ENCODE results near the gene CCAR1.
"Not testable (repeated sequence)": the region's sequence is repeated elsewhere in the genome, so short reads cannot be mapped to it uniquely, and the experiment has no call there.

Gene CCAR1

DNA sequence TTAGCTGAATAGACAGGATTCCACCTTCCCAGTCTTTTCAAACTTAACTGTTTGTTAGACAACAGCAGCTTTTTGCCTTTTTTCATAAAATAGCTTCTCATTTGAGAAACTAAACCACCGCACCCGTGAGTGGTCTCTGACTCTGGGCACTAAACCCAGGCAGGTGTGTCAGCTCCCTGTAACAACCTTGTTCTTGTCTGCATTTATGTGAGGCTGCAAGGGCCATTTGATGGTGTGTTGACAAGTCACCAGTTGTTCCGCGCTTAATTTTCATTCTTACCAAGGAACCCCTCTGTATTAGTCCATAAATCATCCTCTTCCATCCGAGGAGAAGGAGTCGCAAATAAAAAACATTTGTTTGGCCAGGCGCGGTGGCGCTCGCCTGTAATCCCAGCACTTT lies 107.8 kb downstream of the CCAR1 start:
- no peak for DNase-seq (ENCODE audit: low read depth in 2 of 2)

DNA sequence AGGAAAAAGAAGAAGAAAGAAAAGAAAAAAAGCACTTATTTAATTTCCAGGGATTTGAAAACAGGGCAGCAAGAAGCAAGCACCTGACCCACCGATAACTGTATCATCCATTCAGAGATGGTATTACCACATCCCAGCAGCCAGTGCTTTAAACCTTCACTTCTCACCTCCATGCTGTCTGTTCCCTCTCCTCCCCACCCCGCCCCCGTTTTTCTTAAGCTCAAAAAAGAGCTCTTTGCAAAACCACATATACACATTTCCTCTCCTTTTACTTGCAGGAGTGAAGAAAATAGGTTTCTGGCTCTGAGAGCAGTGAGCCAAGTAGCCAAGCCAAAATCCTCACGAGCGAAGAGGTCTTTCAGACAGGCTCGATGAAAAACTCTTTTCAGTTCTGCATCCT lies 108.5 kb downstream of the CCAR1 start:
- no peak for DNase-seq (ENCODE audit: low read depth in 2 of 2)

DNA sequence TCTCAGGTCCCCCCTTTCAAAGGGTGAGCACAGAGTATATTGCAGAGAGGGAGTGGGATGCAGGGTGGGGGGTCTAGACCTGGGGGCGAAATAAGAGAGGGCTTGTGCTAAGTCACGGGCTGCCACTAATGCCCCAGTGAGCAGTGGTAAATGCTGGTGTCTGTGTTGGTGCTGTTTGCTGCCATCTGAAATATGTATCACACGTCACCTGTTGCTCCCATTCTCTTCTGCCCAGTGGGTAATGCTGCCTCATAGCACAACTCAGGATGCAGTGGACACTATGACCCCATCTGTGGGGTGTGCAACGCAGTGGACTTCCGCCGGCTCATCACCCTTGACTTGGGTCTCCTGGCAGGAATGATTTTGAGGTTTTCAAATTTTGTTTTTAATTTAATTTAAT lies 108.9 kb downstream of the CCAR1 start:
- no peak for DNase-seq (ENCODE audit: low read depth in 2 of 2)

DNA sequence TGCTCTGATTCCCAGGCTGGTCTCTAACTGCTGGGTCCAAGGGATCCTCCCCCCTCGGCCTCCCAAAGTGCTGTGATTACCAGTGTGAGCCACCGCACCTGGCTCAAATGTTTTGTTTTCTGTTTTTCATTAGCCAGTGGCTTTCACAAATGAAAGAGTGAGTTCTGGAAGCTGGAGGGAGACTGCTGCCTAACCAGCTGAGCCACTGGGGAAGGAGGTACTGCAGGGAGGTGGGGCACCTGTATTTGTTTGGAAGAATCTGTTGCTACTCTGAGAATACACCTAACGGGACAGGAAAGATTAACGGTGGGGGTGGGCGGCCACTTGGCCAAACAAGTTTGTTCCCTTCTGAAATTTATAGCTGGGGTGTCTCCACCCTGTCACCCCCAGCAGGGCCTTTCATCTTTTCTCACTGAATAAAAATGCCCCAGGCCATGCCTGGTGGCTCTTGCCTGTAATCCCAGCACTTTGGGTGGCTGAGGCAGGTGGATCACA lies 111.0 kb downstream of the CCAR1 start:
- DNase-seq (ENCODE audit: low read depth in 2 of 2) = no peak

DNA sequence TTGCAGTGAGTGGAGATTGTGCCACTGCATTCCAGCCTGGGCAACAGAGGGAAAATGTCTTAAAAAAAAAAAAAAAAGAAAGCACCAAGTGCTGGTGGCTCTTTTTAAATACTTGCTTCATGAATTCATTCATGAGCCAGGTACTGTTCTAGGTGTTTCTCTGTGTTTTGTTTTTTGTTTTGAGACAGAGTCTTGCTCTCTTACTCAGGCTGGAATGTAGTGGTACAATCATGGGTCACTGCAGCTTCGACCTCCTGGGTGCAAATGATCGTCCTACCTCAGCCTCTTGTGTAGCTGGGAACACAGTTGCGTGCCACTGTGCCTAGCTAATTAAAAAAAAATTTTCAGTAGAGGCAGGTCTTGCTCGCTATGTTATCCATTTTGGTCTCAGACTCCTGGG lies 111.6 kb downstream of the CCAR1 start:
- no peak for DNase-seq (ENCODE audit: low read depth in 2 of 2)

DNA sequence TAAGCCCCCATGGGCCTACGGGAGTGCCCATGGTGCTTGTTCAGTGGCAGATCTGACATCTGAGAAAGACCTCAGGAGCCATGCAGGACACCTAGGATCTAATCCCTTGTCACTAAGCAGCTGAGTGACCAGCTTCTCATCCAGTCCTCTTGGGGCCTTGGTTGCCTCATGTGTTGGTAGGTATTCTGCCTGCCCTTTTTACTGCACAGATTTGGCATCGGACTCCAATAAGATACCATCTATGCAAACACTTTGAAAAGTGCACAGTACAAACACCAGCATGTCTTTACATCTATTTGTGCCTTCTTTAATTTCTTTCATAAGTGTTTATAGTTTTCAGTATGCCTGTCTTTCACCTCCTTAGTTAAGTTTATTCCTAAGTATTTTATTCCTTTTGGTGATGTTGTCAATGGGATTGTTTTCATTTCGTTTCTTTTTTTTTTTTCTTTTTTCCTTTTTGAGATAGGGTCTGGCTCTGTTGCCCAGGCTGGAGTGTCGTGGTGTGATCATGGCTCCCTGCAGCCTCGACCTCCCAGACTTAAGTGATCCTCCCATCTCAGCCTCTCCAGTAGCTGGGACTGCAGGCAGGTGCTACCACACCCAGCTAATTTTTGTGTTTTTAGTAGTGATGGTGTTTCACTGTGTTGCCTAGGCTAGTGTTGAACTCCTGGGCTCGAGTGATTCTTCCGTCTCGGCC lies 116.7 kb downstream of the CCAR1 start:
- DNase-seq (ENCODE audit: low read depth in 2 of 2) = no peak

DNA sequence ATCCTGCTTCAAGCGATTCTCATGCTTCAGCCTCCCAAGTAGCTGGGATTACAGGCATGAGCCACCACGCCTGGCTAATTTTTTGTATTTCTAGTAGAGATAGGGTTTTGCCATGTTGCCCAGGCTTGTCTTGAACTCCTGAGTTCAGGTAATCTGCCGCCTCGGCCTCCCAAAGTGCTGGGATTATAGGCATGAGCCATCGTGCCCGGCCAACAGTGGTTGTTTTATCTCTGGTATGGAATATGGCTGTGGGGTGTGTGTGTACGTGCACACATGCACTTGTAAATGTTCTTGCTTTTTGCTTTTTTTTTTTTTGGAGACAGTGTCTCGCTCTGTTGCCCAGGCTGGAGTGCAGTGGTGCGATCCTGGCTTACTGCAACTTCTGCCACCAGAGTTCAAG lies 119.6 kb downstream of the CCAR1 start:
- not testable (repeated sequence) for DNase-seq (ENCODE audit: low read depth in 2 of 2)
